ENCODE results near the gene CAPZA1.
A peak's percentile ranks its signal among the peaks of the same experiment; 100 is the strongest.

Gene CAPZA1

GRCh38 chr1:112589766-112590165, 29.9 kb upstream of the CAPZA1 start:
- H3K4me3 ChIP-seq (ENCODE audit: low read depth, low read length), result no peak overlapping the region
- no peak for DNase-seq (ENCODE audit: low read depth)
- no peak for TF ChIP-seq CTCF (IDR thresholded peaks at IDR 0.05; ENCODE audit: control insufficient read depth, extremely low read depth, insufficient read depth)

DNA sequence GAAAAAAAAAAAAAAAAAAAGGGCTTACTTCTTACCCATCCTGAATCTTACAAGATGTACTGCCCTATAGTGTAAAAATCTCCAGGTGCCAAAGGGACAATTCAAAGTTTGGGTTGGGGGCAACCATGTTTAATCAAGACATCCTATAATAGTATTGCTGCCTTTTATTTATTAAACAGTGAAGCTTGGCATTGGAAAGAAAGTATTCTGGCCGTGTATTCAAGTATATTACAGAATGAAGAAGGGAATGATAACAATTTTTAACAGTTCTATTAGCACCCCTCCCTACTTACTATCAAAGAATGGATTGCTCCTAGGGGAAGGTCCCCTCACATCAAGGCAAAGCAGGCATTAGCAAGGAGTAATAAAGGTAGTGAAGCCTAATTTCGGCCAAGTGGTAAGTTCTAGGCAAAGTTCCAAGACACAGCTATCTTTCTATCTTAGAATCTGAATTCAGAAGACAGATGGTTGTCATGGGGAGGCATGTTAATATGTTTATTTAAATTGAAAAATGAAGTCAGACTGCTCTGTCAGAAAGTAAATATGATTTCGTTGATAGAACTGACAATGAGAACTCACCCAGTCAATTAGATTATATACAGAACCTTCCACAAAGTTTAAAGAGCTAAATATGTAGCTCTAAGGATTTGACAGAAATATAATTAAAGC, 25.3 kb upstream of the CAPZA1 start:
- peak overlapping the region; percentile 25; the same call in 1 of the 2 replicates for H3K4me3 ChIP-seq (ENCODE audit: low read depth, low read length)
- TF ChIP-seq CTCF (IDR thresholded peaks at IDR 0.05; ENCODE audit: control insufficient read depth, extremely low read depth, insufficient read depth), result no peak
- DNase-seq (ENCODE audit: low read depth), result peak; percentile 97

DNA sequence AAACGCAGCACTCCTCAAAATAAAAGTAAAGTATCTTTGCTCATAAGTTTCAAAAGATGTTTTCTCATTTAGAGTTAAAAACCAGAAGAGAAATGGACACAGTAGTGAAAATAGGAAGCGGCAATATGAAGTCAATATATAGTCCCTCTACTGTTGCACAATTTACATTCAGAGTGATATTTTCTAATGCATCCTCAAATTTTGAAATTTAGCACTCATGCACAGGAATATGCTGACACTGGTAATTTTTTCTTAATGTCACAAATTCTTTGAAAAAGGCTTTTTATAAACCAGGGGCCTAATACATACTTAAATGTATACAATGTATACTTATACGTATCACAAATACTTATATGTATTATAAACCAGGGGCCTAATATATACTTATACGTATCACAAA, 20.2 kb upstream of the CAPZA1 start:
- H3K4me3 ChIP-seq (ENCODE audit: low read depth, low read length), result no peak overlapping the region
- DNase-seq (ENCODE audit: low read depth), result no peak
- no peak for TF ChIP-seq CTCF (IDR thresholded peaks at IDR 0.05; ENCODE audit: control insufficient read depth, extremely low read depth, insufficient read depth)

DNA sequence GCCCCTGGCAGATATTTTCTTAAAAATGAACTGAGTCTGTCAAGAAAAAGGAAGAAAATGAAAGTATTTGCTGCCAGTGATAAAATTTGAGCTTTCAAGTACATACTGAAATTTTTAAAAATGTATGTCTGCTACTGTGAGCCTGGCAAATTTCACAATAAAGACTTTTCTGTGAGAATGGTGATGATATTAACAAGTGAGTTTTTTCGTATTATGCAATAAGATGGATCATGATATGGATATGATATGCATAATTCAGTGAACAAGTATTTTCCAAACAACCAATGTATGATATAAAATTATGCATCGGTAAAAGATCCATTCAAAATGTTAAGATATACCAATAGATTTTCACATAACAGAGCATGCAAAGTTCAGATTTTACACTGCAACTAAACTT, 16.6 kb upstream of the CAPZA1 start:
- DNase-seq (ENCODE audit: low read depth), result no peak
- no peak for TF ChIP-seq CTCF (IDR thresholded peaks at IDR 0.05; ENCODE audit: control insufficient read depth, extremely low read depth, insufficient read depth)
- no peak overlapping the region for H3K4me3 ChIP-seq (ENCODE audit: low read depth, low read length)

DNA sequence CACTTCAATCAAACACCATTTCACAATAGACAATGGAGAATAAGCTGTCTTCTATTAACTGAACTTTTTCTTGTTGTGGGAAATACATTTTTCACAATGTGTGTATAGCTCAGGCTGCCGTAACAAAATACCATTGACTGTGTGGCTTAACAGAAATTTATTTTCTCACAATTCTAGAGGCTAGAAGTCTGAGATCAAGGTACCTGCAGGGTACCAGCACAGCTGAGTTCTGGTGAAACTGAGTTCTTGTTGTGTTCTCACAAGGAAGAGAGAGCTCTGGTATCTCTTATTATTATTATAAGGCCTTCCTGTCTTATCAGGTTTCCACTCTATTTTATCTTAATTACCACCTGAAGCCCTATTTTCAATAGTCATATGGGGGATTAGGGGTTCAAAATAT, 16.1 kb upstream of the CAPZA1 start:
- DNase-seq (ENCODE audit: low read depth), result no peak
- H3K4me3 ChIP-seq (ENCODE audit: low read depth, low read length), result no peak overlapping the region
- no peak for TF ChIP-seq CTCF (IDR thresholded peaks at IDR 0.05; ENCODE audit: control insufficient read depth, extremely low read depth, insufficient read depth)

- DNase-seq (ENCODE audit: low read depth), result no peak
- TF ChIP-seq CTCF (IDR thresholded peaks at IDR 0.05; ENCODE audit: control insufficient read depth, extremely low read depth, insufficient read depth), result no peak
- H3K4me3 ChIP-seq (ENCODE audit: low read depth, low read length), result no peak overlapping the region
Observed at GRCh38 chr1:112605633-112606327, 13.9 kb upstream of the CAPZA1 start.

Measured in LNCaP clone FGC (cell line).